Activated CD4-positive, alpha-beta T cell treated with anti-CD3 and anti-CD28 coated beads, Interleukin-2, Interleukin-6, amounts not matched to agents 100 ng/mL and 50 ng/mL, durations not matched to agents 16 hours and 8 hours (primary cell): ENCODE data around the gene NEK11.

ENCODE experiments used
- DNase-seq: peaks from one replicate; pipeline ENCODE4 v3.0.0-alpha.2; 2020

NEK11 gene

GRCh38 chr3:131042271-131042985 is 15.8 kb downstream of the NEK11 start:
- peak; percentile 54 for DNase-seq

DNA sequence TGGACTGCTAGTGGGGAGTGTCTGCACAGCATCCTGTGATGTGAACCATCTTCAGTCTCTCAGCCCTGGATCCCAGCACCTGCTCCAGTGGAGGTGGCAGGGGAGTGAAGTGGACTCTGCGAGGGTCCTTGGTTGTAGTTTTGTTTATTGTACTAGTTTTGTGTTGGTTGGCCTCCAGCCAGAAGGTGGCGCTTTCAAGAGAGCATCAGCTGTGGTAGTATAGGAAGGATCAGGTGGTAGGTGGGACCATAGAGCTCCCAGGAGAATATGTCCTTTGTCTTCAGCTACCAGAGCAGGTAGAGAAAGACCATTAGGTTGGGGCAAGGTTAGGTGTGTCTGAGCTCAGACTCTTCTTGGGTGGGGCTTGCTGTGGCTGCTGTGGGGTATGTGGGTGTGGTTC is 20.9 kb downstream of the NEK11 start:
- no peak for DNase-seq

DNA sequence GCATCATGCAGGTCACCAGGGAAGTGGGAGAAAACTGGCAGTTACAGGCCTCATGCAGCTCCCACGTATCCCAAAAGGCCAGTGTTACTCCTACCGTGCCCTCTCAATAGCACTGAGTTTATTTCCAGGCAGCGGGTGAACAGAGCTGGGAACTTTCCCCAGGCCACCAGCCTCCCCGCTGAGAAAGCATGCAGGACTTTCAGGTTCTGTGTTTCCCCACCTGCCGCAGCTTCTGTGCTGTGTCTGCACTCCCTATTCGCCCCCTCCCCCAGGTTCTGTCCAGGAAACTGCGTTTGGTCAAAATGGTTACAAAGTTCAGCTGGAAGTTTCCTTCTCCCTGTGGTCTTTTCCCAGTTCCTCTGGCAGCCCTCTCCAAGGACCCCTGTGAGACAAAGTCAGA is 21.4 kb downstream of the NEK11 start:
- DNase-seq, result no peak

DNA sequence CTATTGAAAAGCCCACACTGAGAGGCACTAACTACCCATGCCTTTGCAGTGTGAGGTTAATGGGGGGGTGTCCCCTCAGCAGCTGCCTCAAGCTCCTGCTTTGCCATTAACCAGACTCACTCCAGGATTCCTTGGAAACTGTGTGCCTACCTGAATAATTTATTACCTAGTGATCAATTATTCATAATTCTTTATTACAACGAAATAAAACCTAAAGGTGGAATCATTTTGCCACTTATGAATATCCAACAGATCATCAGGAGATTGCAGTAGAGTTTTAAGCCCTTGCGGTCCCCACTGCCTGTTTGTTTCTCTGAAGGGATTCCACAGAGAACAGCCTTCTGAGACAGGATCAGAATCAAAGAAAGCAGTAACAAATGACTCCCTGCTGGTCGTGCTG is 23.3 kb downstream of the NEK11 start:
- DNase-seq, result no peak

- DNase-seq, result no peak
These were observed 26.6 kb downstream of the NEK11 start for GRCh38 chr3:131053043-131053859.

GRCh38 chr3:131067983-131068382 is 41.3 kb downstream of the NEK11 start:
- no peak for DNase-seq

- no peak for DNase-seq
These were observed 45.5 kb downstream of the NEK11 start for GRCh38 chr3:131072099-131072559.

DNA sequence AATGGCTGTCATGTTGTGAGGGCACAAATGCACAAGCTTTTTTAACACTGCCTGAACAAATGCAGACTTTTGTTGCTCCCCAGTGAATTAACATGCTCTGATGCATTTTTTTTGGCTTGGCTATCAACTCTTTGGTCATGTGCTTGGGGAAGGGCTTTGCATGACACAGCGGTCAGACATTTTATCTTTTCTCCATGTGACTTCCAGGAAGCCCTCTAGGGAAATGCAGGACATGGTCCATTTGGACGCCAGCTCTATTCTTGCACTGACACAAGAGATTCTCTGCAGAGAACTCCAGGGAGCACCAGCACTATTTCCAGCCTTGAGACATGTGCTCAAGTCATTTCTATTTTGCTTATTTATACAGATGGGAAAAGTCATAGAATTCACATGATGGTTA is 46.2 kb downstream of the NEK11 start:
- DNase-seq, result no peak

DNA sequence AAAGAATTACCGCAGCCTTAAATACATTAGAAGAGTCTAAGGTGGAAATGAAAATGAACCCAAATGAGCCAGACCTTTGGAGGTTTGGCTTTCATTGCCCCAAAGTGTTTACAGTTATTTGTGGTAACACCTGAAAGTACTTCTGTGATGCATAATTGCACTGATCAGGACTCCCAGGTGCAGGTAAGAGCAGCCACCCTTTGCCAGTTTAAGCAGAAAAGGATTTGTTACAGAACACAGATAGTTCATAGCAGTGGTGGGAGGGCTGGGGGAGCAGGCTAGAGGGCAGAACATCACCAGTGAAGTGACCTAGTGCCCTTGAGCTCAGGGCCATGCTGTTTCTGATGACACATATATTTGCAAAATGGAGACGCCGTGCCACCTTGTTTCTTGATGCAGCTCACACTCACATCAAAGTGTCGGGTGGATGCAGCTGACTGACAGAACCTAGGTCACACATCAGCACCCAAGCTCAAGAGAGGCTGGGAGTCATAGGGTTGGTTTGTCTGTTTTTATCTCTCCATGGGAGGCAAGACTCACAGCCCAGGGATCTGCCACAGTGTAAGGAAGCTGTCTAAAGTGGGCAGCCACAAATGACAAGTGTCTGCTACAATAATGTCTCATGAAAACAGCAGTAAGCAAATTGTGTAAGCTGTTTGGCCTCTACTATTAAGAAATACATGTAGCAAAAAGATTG is 49.1 kb downstream of the NEK11 start:
- no peak for DNase-seq

DNA sequence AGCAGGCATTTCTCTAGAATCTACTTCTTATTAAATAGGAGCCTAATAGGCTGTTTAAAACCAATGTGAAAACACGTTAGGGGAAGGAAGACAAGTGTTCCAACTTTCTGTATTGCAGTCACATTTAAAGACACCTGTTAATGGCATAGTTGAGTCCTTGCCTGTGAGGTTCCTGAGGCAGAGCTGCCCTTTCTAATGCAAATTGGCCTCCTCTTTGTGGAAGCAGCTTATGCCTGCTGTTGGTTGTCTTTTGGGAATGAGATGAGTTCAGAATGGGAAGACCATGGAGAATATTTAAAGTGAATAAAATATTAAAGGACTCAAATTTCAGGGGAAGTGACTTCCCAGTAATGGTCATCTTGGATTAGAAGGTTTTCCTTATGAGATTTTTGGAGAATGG is 51.2 kb downstream of the NEK11 start:
- no peak for DNase-seq

GRCh38 chr3:131079086-131079485 is 52.4 kb downstream of the NEK11 start:
- no peak for DNase-seq

DNA sequence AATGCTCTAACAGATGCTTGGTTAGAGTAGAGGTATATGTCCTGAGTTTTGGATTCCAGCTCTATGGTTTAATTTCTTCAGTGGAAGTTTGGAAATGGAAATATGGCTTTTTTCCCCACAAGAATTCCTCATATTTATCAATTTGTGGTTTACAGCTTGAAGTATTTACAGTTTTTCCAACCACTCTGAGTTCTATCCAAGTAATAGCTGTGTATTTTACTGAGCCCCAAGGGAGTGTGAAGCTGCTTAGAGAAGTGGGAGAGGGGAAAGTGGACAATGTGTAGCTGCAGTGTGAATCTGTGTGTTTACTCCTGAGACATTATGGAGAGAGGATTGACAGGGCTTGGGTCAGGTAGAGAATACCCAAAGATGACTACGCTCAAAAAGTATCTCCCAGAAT is 54.5 kb downstream of the NEK11 start:
- no peak for DNase-seq

- DNase-seq, result no peak
These were observed 55.6 kb downstream of the NEK11 start for GRCh38 chr3:131082246-131082645.

- no peak for DNase-seq
These were observed 56.5 kb downstream of the NEK11 start for GRCh38 chr3:131082871-131083863.

- no peak for DNase-seq
These were observed 65.1 kb downstream of the NEK11 start for GRCh38 chr3:131091768-131092167.

GRCh38 chr3:131107637-131108433 is 81.2 kb downstream of the NEK11 start:
- no peak for DNase-seq

DNA sequence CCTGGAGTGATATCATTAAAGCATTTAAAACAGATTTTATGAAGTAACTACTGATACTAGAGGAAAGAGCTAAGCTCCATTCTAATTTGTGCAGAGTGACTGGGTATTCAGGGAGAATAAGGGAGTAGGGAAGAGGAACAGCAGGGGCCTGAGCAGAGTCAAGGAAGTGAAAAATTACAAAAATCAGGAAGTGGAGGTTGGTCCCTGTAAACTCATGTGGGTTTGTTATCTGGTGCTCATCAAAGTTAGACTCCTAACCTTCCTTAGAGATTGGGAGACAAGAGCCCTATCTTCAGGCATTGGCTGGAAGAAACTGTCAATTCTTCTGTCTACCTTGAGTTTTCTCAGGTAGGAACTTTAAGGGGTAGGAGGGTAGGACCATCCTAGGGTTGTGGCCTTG is 82.5 kb downstream of the NEK11 start:
- no peak for DNase-seq

DNA sequence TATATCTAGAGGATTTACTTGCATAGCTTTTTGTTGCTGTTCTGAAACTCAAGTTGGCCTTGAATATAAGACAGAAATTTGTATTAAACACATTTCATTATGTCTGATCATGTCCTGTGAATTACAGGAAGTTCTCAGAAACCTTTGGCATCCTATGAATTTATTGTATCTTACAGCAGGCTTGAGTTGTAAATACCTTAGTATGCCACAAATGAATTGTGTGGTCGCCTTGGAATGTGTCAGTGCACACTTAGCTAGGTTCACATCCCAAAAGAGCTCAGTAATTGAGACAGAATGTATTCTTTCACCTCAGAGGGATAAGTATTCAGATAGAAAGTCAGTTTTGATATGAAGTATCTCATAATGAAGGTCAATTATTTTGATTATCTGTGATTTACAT is 83.4 kb downstream of the NEK11 start:
- DNase-seq, result no peak

DNA sequence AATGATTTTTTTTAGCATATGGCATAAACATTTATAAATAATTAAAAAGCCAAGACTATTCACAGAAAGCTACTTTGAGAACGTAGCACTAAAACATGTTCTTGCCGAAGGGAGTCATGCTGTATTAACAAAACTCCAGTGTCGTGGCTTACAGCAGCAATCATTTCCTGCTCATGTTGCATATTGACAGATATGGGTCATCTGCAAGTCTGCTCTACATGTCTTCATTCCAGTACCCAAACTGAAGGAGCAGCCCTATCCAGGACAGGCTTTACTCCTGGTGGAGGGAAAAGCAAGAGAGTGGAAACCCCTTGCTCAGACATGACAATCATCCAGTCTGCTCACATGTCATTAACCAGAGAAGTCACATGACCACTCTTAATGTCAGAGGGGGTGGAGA is 87.6 kb downstream of the NEK11 start:
- no peak for DNase-seq

- DNase-seq, result no peak
These were observed 99.0 kb downstream of the NEK11 start for GRCh38 chr3:131125684-131126083.

DNA sequence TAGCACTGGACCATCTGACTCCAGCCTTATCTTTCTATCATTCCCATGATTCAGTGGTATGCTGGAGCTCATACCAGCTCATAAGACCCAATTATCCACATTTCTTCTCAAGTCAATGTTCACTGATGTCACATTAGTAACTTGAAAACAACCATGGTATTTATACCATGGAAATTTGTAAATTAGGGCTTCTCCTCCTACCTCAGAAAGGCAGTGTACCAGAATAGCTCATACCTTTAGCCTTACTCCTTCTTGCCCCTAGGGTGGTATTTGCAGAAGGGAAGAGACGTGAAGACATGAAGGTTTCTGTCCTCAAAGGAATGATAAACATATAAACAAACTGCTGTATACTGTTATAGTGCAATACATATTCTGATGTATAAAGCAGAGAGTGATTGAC is 114.2 kb downstream of the NEK11 start:
- DNase-seq, result no peak

DNA sequence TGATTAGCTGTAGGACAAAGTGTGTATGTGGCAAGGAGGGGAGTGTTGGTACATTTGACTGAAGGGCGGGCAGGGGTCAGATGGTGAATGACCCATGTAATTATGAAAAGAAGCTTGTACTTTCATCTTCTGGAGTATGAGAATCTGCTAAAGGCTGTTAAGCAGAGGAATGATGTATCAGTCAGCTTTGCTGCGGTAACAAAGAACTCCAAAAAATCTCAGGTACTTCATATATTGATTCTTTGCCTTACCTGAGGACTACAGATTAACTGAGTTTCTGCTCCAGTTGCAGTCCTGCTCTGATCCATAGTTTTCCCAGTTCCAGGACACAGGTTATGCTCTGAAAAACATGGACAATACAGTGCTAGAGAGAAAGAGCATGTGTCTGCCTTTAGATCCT is 115.1 kb downstream of the NEK11 start:
- no peak for DNase-seq
